Mammary epithelial cell (primary cell): Measurements from ENCODE around the gene RNF43.

Experiments
- EZH2 ChIP-seq: IDR thresholded peaks from 2 replicates; pipeline ENCODE4 v1.6.1; 2012; ENCODE audit warnings: low read length, inconsistent platforms, borderline replicate concordance
- TF ChIP-seq, protein P1 (sequence below), 2 donors: IDR thresholded peaks in 1 of 2; conservative IDR thresholded peaks in 1 of 2; 2 replicates each; pipeline ENCODE4 v1.5.1; 2011 to 2012; ENCODE audit warnings: inconsistent platforms in 2 of 2, low read length in 2 of 2, mild to moderate bottlenecking in 2 of 2, control low read depth in 1 of 2, low read depth in 1 of 2; ENCODE audit not compliant: insufficient read depth in 1 of 2; ENCODE audit errors: extremely low read depth in 1 of 2

DNA sequence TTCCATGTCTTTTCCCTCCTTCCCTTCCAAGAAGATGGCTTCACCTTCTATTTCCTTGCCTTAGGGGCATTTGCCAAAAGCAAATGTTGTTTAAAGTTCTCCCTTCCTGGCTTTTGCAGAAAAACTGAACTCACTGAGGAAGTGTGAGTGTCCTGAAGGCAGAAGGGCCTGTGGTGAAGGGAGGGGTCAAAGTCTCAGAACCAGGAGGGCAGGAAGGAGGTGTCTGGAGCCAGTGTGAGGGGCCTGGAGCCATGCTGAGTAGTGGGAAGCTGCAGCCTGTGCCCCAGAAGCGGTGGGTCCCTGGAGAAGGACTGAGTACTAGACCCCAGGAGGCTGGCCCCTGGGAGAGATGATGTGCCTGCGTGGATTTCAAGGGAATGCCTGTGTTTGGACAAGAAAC, 41.5 kb downstream of the RNF43 start:
- TF ChIP-seq, protein P1, sequence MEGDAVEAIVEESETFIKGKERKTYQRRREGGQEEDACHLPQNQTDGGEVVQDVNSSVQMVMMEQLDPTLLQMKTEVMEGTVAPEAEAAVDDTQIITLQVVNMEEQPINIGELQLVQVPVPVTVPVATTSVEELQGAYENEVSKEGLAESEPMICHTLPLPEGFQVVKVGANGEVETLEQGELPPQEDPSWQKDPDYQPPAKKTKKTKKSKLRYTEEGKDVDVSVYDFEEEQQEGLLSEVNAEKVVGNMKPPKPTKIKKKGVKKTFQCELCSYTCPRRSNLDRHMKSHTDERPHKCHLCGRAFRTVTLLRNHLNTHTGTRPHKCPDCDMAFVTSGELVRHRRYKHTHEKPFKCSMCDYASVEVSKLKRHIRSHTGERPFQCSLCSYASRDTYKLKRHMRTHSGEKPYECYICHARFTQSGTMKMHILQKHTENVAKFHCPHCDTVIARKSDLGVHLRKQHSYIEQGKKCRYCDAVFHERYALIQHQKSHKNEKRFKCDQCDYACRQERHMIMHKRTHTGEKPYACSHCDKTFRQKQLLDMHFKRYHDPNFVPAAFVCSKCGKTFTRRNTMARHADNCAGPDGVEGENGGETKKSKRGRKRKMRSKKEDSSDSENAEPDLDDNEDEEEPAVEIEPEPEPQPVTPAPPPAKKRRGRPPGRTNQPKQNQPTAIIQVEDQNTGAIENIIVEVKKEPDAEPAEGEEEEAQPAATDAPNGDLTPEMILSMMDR (conservative IDR thresholded peaks at IDR 0.05 in 1 of 2, IDR thresholded peaks at IDR 0.05 in 1 of 2; ENCODE audit: extremely low read depth in 1 of 2, insufficient read depth in 1 of 2, low read depth in 1 of 2, low read length in 2 of 2), result no peak
- TF ChIP-seq EZH2, result no peak
